ENCODE data around the gene CCDC88C.

- TF ChIP-seq CTCF (IDR thresholded peaks at IDR 0.05): no peak
- TF ChIP-seq POLR2A (IDR thresholded peaks at IDR 0.05): no peak
These were observed 67.2 kb downstream of the CCDC88C start for GRCh38 chr14:91350483-91350812.
